GM12878 (cell line): ENCODE data around the gene SPANXN4. TPM values are rescaled to one million over a fixed set of nuclear protein-coding genes. Genes with fewer than 3 reads are reported as not detected.

Experiments used
- CUX1 ChIP-seq: IDR thresholded peaks from 2 replicates; pipeline ENCODE4 v1.6.1; 2012; ENCODE audit warnings: improper control_type of control experiment, low read depth, low read length; ENCODE audit not compliant: insufficient replicate concordance
- EGR1 ChIP-seq, 2 experiments: IDR thresholded peaks; 1 replicate in 1 of 2; 2 replicates in 1 of 2; pipeline ENCODE4 v1.6.1; 2011 to 2012; ENCODE audit warnings: low read depth in 2 of 2, low read length in 2 of 2, borderline replicate concordance in 1 of 2, mild to moderate bottlenecking in 1 of 2, moderate library complexity in 1 of 2
- JUNB ChIP-seq: IDR thresholded peaks from 2 replicates; pipeline ENCODE4 v1.6.1; 2016; ENCODE audit warnings: antibody characterized with exemption, mild to moderate bottlenecking
- NFYB ChIP-seq: IDR thresholded peaks from 2 replicates; pipeline ENCODE4 v1.6.1; 2011; ENCODE audit warnings: low read depth, mild to moderate bottlenecking, low read length, improper control_type of control experiment, moderate library complexity; ENCODE audit not compliant: insufficient read depth
- NR2C1 ChIP-seq: fragments of 450-650 bp; IDR thresholded peaks from 2 replicates; pipeline ENCODE4 v1.6.1; 2017; ENCODE audit warnings: antibody characterized with exemption, mild to moderate bottlenecking, moderate library complexity
- SUPT20H ChIP-seq: IDR thresholded peaks from 2 replicates; pipeline ENCODE4 v1.6.1; 2011; ENCODE audit warnings: low read depth, mild to moderate bottlenecking, low read length, moderate library complexity, borderline replicate concordance; ENCODE audit not compliant: control insufficient read depth
- ZBED1 ChIP-seq: IDR thresholded peaks from 2 replicates; pipeline ENCODE4 v1.6.1; 2016; ENCODE audit warnings: borderline replicate concordance
- ZBTB4 ChIP-seq: fragments of 450-650 bp; formaldehyde crosslinking; IDR thresholded peaks from 2 replicates; pipeline ENCODE4 v1.4.0; 2022; ENCODE audit warnings: mild to moderate bottlenecking, moderate library complexity
- polyA plus RNA-seq, 11 experiments: library from polyadenylated mRNA; depleted of rRNA in 4 of 11; unstranded in 6 of 11; stranded (reverse) in 5 of 11; fragments of >200 nt; fragmentation: Nextera tagmentation in 4 of 11; fragmentation: Illumina TruSeq in 1 of 11; extraction: Ambion mirVana in 4 of 11; extraction: Trizol in 1 of 11; gene quantifications; 1 replicate in 1 of 11; 2 replicates in 10 of 11; pipeline versions ENCODE4 v1.2.1 to v1.2.3, GENCODE V29; 2011 to 2016; ENCODE audit warnings: inconsistent platforms in 2 of 11, missing spikeins in 2 of 11, low read depth in 1 of 11
- total RNA-seq, 4 experiments: library from RNA; depleted of rRNA in 3 of 4; stranded (reverse); fragments of >200 nt in 3 of 4; fragmentation: Illumina TruSeq in 1 of 4; extraction: Trizol in 1 of 4; gene quantifications; 2 replicates each; pipeline versions ENCODE4 v1.2.1 to v1.2.3, GENCODE V29; 2013 to 2021

The SPANXN4 gene
- total and polyA plus RNA-seq, 10 of the 15 experiments (the other 5 are each of a cell fraction or from before 2014, with no cell fraction given), result not detected

GRCh38 chrX:143058120-143058519 is 32.4 kb downstream of the SPANXN4 start (continued):
- no peak for TF ChIP-seq CUX1
- TF ChIP-seq NFYB, result no peak
- TF ChIP-seq ZBTB4 (CRISPR knock-in tag), result no peak
- no peak for TF ChIP-seq JUNB
- no peak for TF ChIP-seq ZBED1
- no peak for TF ChIP-seq NR2C1
- TF ChIP-seq EGR1 (IDR thresholded peaks at IDR 0.05; ENCODE audit: borderline replicate concordance in 1 of 2, low read depth in 2 of 2, low read length in 2 of 2), result no peak
- no peak for TF ChIP-seq SUPT20H
